GM18951 (cell line): Measurements from ENCODE around the gene CECR2.
"Not testable (repeated sequence)": the region's sequence is repeated elsewhere in the genome, so short reads cannot be mapped to it uniquely, and the experiment has no call there.

Source experiments
- POLR2A ChIP-seq: IDR thresholded peaks from 4 replicates; pipeline ENCODE4 v1.6.1; 2011; ENCODE audit warnings: mild to moderate bottlenecking; ENCODE audit not compliant: insufficient read length, insufficient read depth; ENCODE audit errors: extremely low read depth
- in situ Hi-C: fragments of 300-500 bp; cut with MboI; formaldehyde crosslinking; loops from one replicate; pipeline ENCODE4 v1.12.0; 2022; ENCODE audit warnings: low sequenced_read_pairs, mixed read lengths, inconsistent platforms; ENCODE audit not compliant: unreplicated experiment

CECR2 gene

DNA sequence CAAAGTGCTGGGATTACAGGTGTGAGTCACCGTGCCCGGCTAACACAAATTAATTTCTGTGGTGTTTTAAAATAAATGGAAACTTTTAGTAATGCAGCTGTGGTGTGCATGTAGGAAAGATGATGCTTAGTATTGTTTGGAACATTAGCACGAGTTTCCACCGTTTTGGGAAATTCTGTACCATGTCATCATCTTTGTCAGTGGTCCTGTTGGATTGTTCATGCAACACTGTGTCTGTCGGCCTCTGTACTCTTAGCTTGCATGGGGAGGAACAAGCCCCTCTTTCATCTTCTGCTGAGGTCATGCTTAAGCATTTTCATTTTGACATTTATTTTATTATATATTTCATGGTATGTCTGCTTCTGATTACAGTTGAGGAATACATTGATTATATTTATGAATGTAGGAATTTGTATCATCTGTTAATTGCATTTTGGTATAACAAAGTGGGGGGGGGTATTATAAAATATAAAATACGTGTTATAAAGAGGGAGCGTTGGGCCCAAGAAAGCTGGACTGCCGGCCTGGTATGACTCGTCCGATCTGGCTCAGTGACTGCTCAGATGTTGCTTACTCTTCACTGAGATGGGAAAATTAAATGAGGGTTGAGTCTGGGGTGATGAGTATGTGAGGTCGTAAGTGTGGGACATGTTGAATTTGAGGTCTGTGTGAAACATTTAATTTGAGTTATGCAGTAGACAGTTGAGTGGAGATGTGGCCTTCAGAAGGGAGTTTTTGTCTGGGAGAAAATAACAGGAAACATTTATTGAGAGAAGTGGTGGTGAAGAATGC lies 28.7 kb downstream of the CECR2 start:
- in situ Hi-C loops = no loop called here
- TF ChIP-seq POLR2A = no peak

DNA sequence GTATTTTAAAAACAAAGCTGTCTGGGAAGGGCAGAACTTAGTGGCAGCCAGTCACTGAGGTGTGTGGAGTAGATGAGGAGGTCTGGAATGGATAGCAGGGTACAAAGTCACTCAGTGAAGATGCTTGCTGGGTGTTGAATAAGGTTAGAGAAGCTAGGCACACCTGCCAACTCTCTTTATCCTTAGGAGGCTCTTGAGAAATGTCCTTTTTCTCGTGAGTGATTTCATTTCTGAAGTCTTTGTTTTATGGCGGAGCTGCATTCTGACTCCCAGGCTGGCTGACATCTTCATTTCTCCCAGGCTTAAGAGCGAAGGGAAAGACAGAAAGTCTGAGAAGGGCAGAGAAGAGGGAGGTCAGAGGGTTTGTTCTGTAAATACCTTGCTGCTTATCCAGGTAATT lies 31.0 kb downstream of the CECR2 start:
- in situ Hi-C loops = no loop called here
- TF ChIP-seq POLR2A = no peak

DNA sequence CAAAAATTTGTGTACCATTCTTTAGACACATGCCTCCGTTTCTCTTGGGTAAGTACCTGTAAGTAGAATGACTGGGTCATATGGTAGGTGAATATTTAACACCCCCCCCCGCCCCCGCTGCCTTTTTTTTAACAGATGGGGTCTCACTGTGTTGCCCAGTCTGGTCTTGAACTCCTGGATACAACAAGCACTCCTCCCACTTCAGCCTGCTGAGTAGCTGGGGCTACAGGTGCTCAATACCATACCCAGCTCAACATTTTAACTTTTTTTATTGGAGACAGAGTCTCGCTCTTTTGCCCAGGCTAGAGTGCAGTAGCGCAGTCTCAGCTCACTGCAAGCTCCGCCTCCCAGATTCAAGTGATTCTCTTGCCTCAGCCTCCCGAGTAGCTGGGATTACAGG lies 32.5 kb downstream of the CECR2 start:
- in situ Hi-C loops = no loop called here
- no peak for TF ChIP-seq POLR2A

GRCh38 chr22:17402293-17402692 lies 33.0 kb downstream of the CECR2 start:
- in situ Hi-C loops = no loop called here
- no peak for TF ChIP-seq POLR2A

- in situ Hi-C loops = no loop called here
- TF ChIP-seq POLR2A = no peak
These were observed 34.6 kb downstream of the CECR2 start for GRCh38 chr22:17403906-17404305.

- TF ChIP-seq POLR2A = no peak
These were observed 38.4 kb downstream of the CECR2 start for GRCh38 chr22:17407643-17408042.

GRCh38 chr22:17410576-17410975 lies 41.3 kb downstream of the CECR2 start:
- in situ Hi-C loops = no loop called here
- no peak for TF ChIP-seq POLR2A

More at GRCh38 chr22:17407643-17408042, 38.4 kb downstream of the CECR2 start:
- in situ Hi-C loops = no loop called here

DNA sequence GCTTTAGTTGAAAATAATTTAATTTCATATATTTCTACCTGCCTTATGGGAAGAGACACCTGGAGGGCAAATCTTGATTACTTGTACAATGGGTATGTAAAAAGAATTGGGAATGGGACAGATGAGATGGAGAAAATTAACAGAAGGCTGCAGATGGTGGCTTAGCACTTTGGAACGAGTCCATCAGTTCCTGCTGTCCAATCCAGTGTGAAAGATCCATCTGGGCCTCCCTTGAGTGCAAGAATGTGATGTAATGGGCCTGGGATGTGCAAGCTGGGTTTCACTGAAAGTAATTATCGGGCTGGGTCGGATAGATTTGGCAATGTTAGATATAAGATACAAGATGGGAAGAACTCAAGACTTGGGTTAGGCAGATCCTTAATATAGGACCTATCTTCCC lies 42.0 kb downstream of the CECR2 start:
- in situ Hi-C loops = no loop called here
- TF ChIP-seq POLR2A = no peak

- TF ChIP-seq POLR2A = no peak
- in situ Hi-C loops = no loop called here
These were observed 43.0 kb downstream of the CECR2 start for GRCh38 chr22:17412232-17412631.

DNA sequence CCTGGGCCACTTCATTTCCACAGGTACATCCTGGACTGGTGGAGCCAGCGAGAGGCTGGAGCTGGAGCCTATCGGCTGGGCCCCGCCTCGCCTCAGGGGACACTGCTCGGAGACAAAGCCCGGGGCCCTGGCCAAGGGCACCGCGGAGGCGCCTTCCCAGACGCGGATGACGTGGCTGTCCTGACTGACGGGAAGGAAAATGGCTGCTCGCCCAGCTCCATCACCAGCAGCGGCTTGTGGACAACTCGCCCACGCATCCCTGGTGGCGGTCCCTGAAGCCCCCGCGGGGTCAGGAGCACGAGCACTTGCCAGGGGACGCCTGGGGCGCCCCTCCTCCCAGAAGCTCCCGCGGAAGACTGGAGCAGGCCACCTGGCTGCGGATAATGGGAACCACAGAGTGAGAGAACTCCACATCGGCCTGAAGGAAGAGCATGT lies 49.6 kb downstream of the CECR2 start:
- in situ Hi-C loops = no loop called here

DNA sequence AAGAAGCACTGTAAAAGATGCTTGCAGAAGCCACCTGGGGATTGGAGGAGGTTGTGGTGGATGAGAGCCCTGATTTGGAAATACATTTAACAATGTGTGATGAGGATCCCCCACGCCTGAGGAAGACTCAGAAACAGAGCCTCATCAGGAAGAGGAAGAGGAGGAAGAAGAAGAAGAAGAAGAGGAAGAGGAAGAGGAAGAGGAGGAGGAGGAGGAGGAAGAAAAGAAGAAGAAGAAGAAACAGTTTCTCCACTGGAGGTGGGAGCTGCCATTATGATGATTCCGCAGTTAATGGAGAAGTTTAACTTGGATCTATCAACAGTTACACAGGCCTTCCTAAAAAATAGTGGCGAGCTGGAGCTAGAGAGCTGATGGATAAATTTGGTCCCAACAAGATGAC lies 50.1 kb downstream of the CECR2 start:
- no peak for TF ChIP-seq POLR2A
- in situ Hi-C loops = no loop called here

More for the DNA sequence above, 49.6 kb downstream of the CECR2 start:
- TF ChIP-seq POLR2A = no peak

GRCh38 chr22:17422736-17423343 lies 53.6 kb downstream of the CECR2 start:
- in situ Hi-C loops = no loop called here
- TF ChIP-seq POLR2A = no peak

GRCh38 chr22:17423616-17424015 lies 54.4 kb downstream of the CECR2 start:
- TF ChIP-seq POLR2A = no peak
- in situ Hi-C loops = no loop called here

GRCh38 chr22:17427528-17427927 lies 58.3 kb downstream of the CECR2 start:
- in situ Hi-C loops = not testable (repeated sequence)
